ENCODE data around the gene LYVE1.
A peak's percentile ranks its signal among the peaks of the same experiment; 100 is the strongest.

LYVE1 gene

GRCh38 chr11:10558288-10558687 is 10.2 kb downstream of the LYVE1 start:
- DNase-seq (ENCODE audit: low read depth): no peak

- no peak for DNase-seq (ENCODE audit: low read depth)
These were observed 11.9 kb downstream of the LYVE1 start for GRCh38 chr11:10556590-10556989.

- no peak for DNase-seq (ENCODE audit: low read depth)
These were observed 16.6 kb downstream of the LYVE1 start for GRCh38 chr11:10551845-10552352.

- no peak for DNase-seq (ENCODE audit: low read depth)
These were observed 17.2 kb downstream of the LYVE1 start for GRCh38 chr11:10551290-10551592.

GRCh38 chr11:10550503-10551289 is 17.8 kb downstream of the LYVE1 start:
- no peak for DNase-seq (ENCODE audit: low read depth)

GRCh38 chr11:10544491-10545465 is 23.7 kb downstream of the LYVE1 start:
- DNase-seq (ENCODE audit: low read depth): no peak

- no peak for DNase-seq (ENCODE audit: low read depth)
These were observed 24.7 kb downstream of the LYVE1 start for GRCh38 chr11:10543782-10544181.

GRCh38 chr11:10542776-10543175 is 25.7 kb downstream of the LYVE1 start:
- no peak for DNase-seq (ENCODE audit: low read depth)

- DNase-seq (ENCODE audit: low read depth): no peak
These were observed 26.9 kb downstream of the LYVE1 start for GRCh38 chr11:10541561-10541930.

GRCh38 chr11:10540915-10541560 is 27.4 kb downstream of the LYVE1 start, which contains the start of gene RNF141:
RNF141 (minus strand) TSS chr11:10541187; CDS start chr11:10534158, 7,029 bp downstream.
- peak; percentile 96 for DNase-seq (ENCODE audit: low read depth)

- no peak for DNase-seq (ENCODE audit: low read depth)
These were observed 27.9 kb downstream of the LYVE1 start for GRCh38 chr11:10540546-10540914.

GRCh38 chr11:10539339-10539738 is 29.1 kb downstream of the LYVE1 start:
- no peak for DNase-seq (ENCODE audit: low read depth)

- DNase-seq (ENCODE audit: low read depth): no peak
These were observed 29.5 kb downstream of the LYVE1 start for GRCh38 chr11:10538924-10539323.

- no peak for DNase-seq (ENCODE audit: low read depth)
These were observed 30.9 kb downstream of the LYVE1 start for GRCh38 chr11:10537600-10537999.

- no peak for DNase-seq (ENCODE audit: low read depth)
These were observed 34.1 kb downstream of the LYVE1 start for GRCh38 chr11:10534316-10534715.

- no peak for DNase-seq (ENCODE audit: low read depth)
These were observed 35.1 kb downstream of the LYVE1 start for GRCh38 chr11:10533323-10533722.

GRCh38 chr11:10532526-10532925 is 35.9 kb downstream of the LYVE1 start:
- DNase-seq (ENCODE audit: low read depth): no peak

GRCh38 chr11:10529279-10529678 is 39.2 kb downstream of the LYVE1 start:
- no peak for DNase-seq (ENCODE audit: low read depth)

GRCh38 chr11:10528121-10528520 is 40.3 kb downstream of the LYVE1 start:
- no peak for DNase-seq (ENCODE audit: low read depth)

GRCh38 chr11:10526974-10527918 is 41.2 kb downstream of the LYVE1 start:
- no peak for DNase-seq (ENCODE audit: low read depth)

GRCh38 chr11:10524471-10524870 is 44.0 kb downstream of the LYVE1 start:
- DNase-seq (ENCODE audit: low read depth): no peak

All from stimulated activated CD8-positive, alpha-beta memory T cell treated with anti-CD3 and anti-CD28 coated beads, Interleukin-4, amount 100 ng/mL, for 24 hours (primary cell).